ENCODE data around the gene H6PD.
A peak's percentile ranks its signal among the peaks of the same experiment; 100 is the strongest.

Gene H6PD

DNA sequence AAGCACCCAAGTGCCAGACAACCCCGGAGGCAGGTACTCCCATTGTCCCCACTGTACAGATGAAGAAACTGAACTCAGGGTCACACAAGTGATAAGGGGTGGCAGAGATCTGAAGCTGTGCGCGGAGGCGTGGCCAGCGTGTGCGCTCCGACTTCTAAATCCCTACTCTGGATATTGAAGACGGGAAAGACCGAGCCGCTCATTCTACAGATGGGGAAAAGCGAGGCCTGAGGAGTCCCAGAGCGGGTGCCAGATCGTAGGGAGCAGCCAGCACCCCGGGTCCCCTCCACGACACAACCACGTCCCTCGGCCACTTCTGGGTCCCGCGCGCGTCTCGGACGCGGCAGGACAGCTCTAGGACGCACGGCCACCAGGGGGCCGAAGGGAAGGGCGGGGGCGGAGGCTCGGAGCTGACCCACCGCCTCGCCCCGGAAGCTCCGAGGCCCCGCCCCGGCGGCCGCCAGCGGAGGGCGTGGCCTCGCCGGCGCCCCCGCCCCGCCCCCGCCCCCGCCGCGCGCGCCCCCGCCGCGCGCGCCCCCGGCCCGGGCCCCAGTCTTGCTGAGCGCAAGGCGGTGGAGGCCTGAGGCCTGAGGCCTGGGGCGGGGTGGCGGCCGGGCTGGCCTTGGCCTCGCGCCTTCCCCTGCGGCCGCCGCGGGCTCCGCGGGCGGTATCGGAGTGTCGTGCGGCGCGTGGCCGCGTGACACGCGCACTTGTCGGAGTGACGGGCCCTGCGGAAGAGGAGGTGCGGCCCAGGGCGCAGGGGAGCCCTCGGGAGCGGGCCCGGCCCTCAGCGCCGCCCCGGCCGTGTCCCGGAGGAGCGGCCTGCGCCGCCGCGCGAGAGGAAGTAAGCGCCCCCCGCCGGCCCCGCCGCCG lies at the start of gene H6PD:
H6PD (plus strand) TSS at position 552 of the 873 bp plus-strand sequence. CDS start 10,161 bp downstream, outside the sequence.
- DNase-seq (ENCODE audit: insufficient read length, low spot score): peak; percentile 77
- no peak for FAIRE-seq
- peak; percentile 46 for TF ChIP-seq CTCF (IDR thresholded peaks at IDR 0.05; ENCODE audit: insufficient read depth, missing control alignments)

DNA sequence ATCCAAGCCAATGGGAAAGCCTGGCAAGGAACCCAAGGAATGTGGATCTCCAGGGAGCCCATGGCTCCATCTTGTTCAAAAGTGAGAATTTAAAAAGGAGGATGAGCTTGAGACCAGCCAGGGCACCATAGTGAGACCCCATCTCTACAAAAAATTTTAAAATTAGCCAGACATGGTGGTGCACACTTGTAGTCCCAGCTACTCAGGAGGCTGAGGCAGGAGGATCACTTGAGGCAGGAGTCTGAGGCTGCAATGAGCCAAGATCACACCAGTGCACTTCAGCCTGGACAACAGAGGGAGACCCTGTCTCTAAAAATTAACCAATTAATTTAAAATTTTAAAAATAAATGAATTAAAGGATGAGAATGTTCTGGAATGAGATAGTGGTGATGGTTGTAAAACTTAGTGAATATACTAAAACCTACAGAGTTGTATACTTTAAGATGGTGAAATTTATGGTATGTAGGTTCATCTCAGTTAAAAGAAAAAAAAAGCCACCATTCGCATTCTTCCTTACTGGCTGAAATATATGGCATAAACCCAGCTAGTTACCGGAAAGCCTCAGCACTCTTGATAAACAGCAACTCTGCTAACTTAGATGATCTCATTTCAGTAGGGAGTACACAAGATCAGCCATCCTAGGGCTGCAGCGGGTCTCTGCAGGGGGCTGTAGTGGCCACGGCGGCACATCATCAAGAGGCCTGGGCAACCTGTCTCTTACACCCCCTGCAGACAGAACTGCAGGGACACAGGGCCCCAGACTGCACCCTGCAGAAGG lies 48.3 kb upstream of the H6PD start:
- TF ChIP-seq CTCF (IDR thresholded peaks at IDR 0.05; ENCODE audit: insufficient read depth, missing control alignments): no peak
- FAIRE-seq (no peak), DNase-seq (ENCODE audit: insufficient read length, low spot score) (no peak)

DNA sequence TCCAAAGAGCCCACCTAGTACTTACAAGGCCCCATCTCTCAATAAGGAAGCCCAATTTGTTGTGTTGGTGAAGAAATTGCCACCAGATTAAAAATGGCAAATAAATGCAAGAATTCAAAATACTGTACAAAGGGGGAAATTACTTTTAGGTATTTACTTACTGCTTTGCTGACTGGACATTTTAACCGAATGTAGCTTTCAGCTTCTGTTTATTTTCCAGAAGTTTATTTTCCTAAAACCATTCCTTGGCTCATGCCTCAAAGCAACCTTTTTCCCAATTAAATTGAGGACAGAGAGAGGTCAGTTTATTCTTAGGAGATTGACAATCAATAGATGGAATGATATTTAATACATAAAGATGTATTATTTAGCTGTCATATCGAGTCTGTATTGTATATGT lies 47.6 kb upstream of the H6PD start:
- no peak for TF ChIP-seq CTCF (IDR thresholded peaks at IDR 0.05; ENCODE audit: insufficient read depth, missing control alignments)
- no peak for FAIRE-seq
- no peak for DNase-seq (ENCODE audit: insufficient read length, low spot score)

GRCh38 chr1:9190234-9190633 lies 44.3 kb upstream of the H6PD start:
- no peak for FAIRE-seq
- no peak for DNase-seq (ENCODE audit: insufficient read length, low spot score)
- no peak for TF ChIP-seq CTCF (IDR thresholded peaks at IDR 0.05; ENCODE audit: insufficient read depth, missing control alignments)

DNA sequence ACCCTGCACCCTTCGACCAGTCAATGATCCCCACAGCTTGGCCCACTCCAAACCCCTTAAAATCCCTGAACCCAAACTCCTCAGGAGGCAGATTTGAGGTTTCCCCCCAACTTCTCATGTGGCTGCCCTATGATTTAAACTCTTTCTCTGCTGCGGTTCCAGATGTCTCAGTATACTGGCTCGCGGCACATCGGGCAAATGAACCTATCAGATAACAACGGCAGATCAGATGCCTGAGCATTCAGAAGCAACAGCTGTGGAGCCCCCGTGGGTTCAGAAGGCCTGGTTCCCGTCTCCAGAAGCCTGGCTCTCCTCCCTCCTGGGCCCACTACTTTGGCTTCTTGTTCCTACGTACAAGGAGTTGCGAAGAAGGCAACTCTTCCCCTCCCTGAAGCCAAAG lies 43.3 kb upstream of the H6PD start:
- no peak for DNase-seq (ENCODE audit: insufficient read length, low spot score)
- FAIRE-seq: no peak
- TF ChIP-seq CTCF (IDR thresholded peaks at IDR 0.05; ENCODE audit: insufficient read depth, missing control alignments): no peak

DNA sequence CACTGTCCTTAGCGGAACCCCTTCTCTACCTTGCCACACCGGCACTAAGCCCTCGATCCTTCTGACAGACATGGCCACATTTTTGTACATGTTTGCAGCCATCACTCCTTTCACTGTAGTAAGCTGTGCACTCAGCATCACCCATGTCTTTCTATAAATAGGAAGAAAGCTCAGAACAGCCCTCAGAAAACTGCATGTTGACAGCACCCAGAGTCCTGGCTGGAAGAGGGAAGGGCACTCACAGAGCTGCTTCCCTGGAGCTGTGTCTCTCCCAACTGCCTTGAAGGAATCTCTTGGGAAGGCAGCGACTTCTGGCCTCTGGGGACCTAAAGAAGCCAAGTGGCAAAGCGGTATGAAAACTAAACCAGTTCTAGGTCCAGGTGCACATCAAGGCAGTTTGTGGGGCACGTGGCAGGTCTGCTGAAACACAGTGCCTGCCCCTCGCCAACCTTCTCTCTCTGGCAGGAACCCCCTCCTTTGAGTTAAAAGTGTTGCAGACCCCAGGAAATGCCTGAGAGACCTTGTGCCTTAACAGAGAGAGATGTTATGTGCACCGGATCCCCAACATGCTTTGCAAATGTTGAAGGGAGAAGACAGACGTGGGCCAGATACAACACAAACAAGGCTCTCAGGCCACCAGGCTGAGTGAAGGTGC lies 41.9 kb upstream of the H6PD start:
- FAIRE-seq: no peak
- no peak for TF ChIP-seq CTCF (IDR thresholded peaks at IDR 0.05; ENCODE audit: insufficient read depth, missing control alignments)

More for the DNA sequence above, 41.9 kb upstream of the H6PD start:
- no peak for DNase-seq (ENCODE audit: insufficient read length, low spot score)

Data from D721Med (cell line).